Colonic mucosa (tissue), 4 donors: ENCODE results near the gene PDCD10. TPM values are rescaled to one million over a fixed set of nuclear protein-coding genes. Genes with fewer than 3 reads are reported as not detected.

Experiments used
- DNase-seq: peaks from one replicate; pipeline ENCODE4 v3.0.0-alpha.2; 2020
- H3K27ac ChIP-seq: fragments of 200-600 bp; one replicate; pipeline ENCODE4 v1.8.0; 2021
- H3K27me3 ChIP-seq: fragments of 200-600 bp; one replicate; pipeline ENCODE4 v1.8.0; 2021
- H3K36me3 ChIP-seq: fragments of 200-600 bp; one replicate; pipeline ENCODE4 v1.8.0; 2021
- H3K4me1 ChIP-seq: fragments of 200-600 bp; one replicate; pipeline ENCODE4 v1.8.0; 2021; ENCODE audit warnings: mild to moderate bottlenecking
- H3K4me3 ChIP-seq: fragments of 200-600 bp; one replicate; pipeline ENCODE4 v1.8.0; 2021
- H3K9ac ChIP-seq, 2 donors: one replicate each; pipeline ENCODE4 v1.7.0; 2013; ENCODE audit warnings: control low read depth in 2 of 2, low read depth in 2 of 2, low read length in 2 of 2
- H3K9me3 ChIP-seq: fragments of 200-600 bp; one replicate; pipeline ENCODE4 v1.8.0; 2021
- CTCF ChIP-seq: fragments of 200-600 bp; IDR thresholded peaks from one replicate; pipeline ENCODE4 v1.8.0; 2022; ENCODE audit warnings: antibody characterized with exemption, mild to moderate bottlenecking
- intact Hi-C: fragments of 100-400 bp; cut with DNase I; formaldehyde crosslinking; loops from one replicate; pipeline ENCODE4 v1.14.1; 2022
- total RNA-seq, 2 donors: library from RNA; stranded (reverse); fragmentation: NEBNext Ultra II Directional in 1 of 2; extraction: Animal tissue kit (Norgen Biotek cat#: 25700) in 1 of 2; gene quantifications; one replicate each; pipeline ENCODE4 v1.2.1, GENCODE V29; 2021
- donor health status: healthy.
- donor health status: DM: no; HTN: no; CAD: no.
- donor health status: DM: no; HTN: no; CAD: no.

The PDCD10 gene
- total RNA-seq, 2 donors from 2014 or later = 67.3 to 87.0 TPM

DNA sequence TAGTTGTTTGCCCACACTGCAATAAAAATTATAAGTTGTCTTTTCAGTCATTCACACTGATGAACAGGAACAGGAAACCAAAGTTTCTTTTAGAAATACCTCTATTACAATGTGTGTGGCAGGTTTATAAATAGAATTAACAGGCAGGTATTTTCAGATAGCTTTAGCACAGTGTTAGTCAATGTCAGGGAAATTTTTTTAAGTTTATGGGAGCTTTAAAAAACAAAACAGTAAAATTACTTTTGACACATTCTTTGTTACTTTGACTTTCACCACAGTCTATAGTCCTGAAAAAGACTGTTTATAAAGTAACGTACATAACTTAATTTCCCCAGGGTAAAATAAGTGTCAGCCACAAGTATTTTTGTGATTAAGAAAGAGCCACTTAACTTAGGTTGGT is 38.9 kb upstream of the PDCD10 start:
- no peaks in the 10 kb centered on the region for H3K27me3 ChIP-seq
- no peaks in the 10 kb centered on the region for H3K4me1 ChIP-seq
- no peaks in the 10 kb centered on the region for H3K36me3 ChIP-seq
- H3K27ac ChIP-seq = no peak overlapping the region
- intact Hi-C loops = no loop called here
- no peak overlapping the region for H3K9ac ChIP-seq
- DNase-seq = no peak
- H3K4me3 ChIP-seq = no peak overlapping the region
- H3K9me3 ChIP-seq = no peaks in the 10 kb centered on the region
- TF ChIP-seq CTCF = no peak

- Histone ChIP-seq H3K9me3 (no peaks in the 10 kb centered on the region), H3K4me3 (no peak overlapping the region), H3K4me1 (no peaks in the 10 kb centered on the region), H3K36me3 (no peaks in the 10 kb centered on the region), H3K27me3 (no peaks in the 10 kb centered on the region), H3K27ac (no peak overlapping the region), H3K9ac (no peak overlapping the region)
- intact Hi-C loops = no loop called here
- no peak for TF ChIP-seq CTCF
- DNase-seq = no peak
Observed at GRCh38 chr3:167772992-167773391, 38.3 kb upstream of the PDCD10 start.

- Histone ChIP-seq H3K4me3 (no peak overlapping the region), H3K36me3 (no peaks in the 10 kb centered on the region), H3K27me3 (no peaks in the 10 kb centered on the region), H3K9me3 (no peaks in the 10 kb centered on the region), H3K4me1 (no peaks in the 10 kb centered on the region), H3K9ac (no peak overlapping the region), H3K27ac (no peak overlapping the region)
- TF ChIP-seq CTCF = no peak
- intact Hi-C loops = no loop called here
- no peak for DNase-seq
Observed at GRCh38 chr3:167762296-167762695, 27.6 kb upstream of the PDCD10 start.

- DNase-seq = no peak
- no peak overlapping the region for H3K9ac ChIP-seq
- intact Hi-C loops = no loop called here
- no peaks in the 10 kb centered on the region for H3K4me1 ChIP-seq
- no peak overlapping the region for H3K4me3 ChIP-seq
- no peaks in the 10 kb centered on the region for H3K36me3 ChIP-seq
- no peak overlapping the region for H3K27ac ChIP-seq
- no peaks in the 10 kb centered on the region for H3K9me3 ChIP-seq
- no peak for TF ChIP-seq CTCF
- no peaks in the 10 kb centered on the region for H3K27me3 ChIP-seq
Observed at GRCh38 chr3:167761302-167761701, 26.6 kb upstream of the PDCD10 start.

- no peak overlapping the region for H3K4me3 ChIP-seq
- no peaks in the 10 kb centered on the region for H3K36me3 ChIP-seq
- no peaks in the 10 kb centered on the region for H3K4me1 ChIP-seq
- H3K27me3 ChIP-seq = no peaks in the 10 kb centered on the region
- no peak for TF ChIP-seq CTCF
- no peak overlapping the region for H3K27ac ChIP-seq
- H3K9ac ChIP-seq = no peak overlapping the region
- DNase-seq = no peak
- intact Hi-C loops = no loop called here
- no peaks in the 10 kb centered on the region for H3K9me3 ChIP-seq
Observed at GRCh38 chr3:167754049-167754448, 19.4 kb upstream of the PDCD10 start.
